ENCODE data around the gene SIGLEC8. TPM values are rescaled to one million over a fixed set of nuclear protein-coding genes. Genes with fewer than 3 reads are reported as not detected.

SIGLEC8 gene
- total and polyA plus RNA-seq, 10 of the 15 experiments (the other 5 are each of a cell fraction or from before 2014, with no cell fraction given), result not detected

GRCh38 chr19:51479531-51480331 is 21.5 kb upstream of the SIGLEC8 start (continued):
- no peak for TF ChIP-seq ZBTB33 (IDR thresholded peaks at IDR 0.05)
- TF ChIP-seq YY1 (IDR thresholded peaks at IDR 0.05; ENCODE audit: low read depth, low read length), result no peak
- TF ChIP-seq RCOR1 (conservative IDR thresholded peaks at IDR 0.05; ENCODE audit: low read depth, low read length), result no peak

GRCh38 chr19:51478381-51479234 is 20.4 kb upstream of the SIGLEC8 start, which contains the start of gene CEACAM18:
Gene CEACAM18, plus strand, starts transcription at chr19:51478539.
- no peak within 1 kb of the TSS for H3K27ac ChIP-seq (ENCODE audit: control insufficient read depth, insufficient read depth)
- no peak for TF ChIP-seq SMAD1 (IDR thresholded peaks at IDR 0.05; ENCODE audit: low read depth, partially characterized antibody)
- TF ChIP-seq SIX5 (IDR thresholded peaks at IDR 0.05; ENCODE audit: low read depth, low read length, severe bottlenecking), result no peak
- TF ChIP-seq ZNF622 (IDR thresholded peaks at IDR 0.05), result no peak
- no peak for TF ChIP-seq SRF (IDR thresholded peaks at IDR 0.05; ENCODE audit: low read depth in 2 of 2, low read length in 2 of 2)
- no peak for TF ChIP-seq CBX5 (IDR thresholded peaks at IDR 0.05; ENCODE audit: low read depth)
- TF ChIP-seq CREM (IDR thresholded peaks at IDR 0.05; ENCODE audit: low read depth), result no peak
- no peak for TF ChIP-seq NFXL1 (IDR thresholded peaks at IDR 0.05; ENCODE audit: borderline replicate concordance)
- no peak for TF ChIP-seq EED (IDR thresholded peaks at IDR 0.05; ENCODE audit: low read depth)
- no peak for TF ChIP-seq CREB1 (IDR thresholded peaks at IDR 0.05; ENCODE audit: low read depth)
- TF ChIP-seq MXI1 (IDR thresholded peaks at IDR 0.05; ENCODE audit: low read depth, low read length), result no peak
- TF ChIP-seq ZNF217 (IDR thresholded peaks at IDR 0.05), result no peak

More at GRCh38 chr19:51478381-51479234, 20.4 kb upstream of the SIGLEC8 start, which contains the start of gene CEACAM18:
- H3K4me1 ChIP-seq (ENCODE audit: control insufficient read depth, insufficient read depth, low read length), result no peaks in the 10 kb centered on the region
- ChIA-PET CTCF (interaction anchor here (1.0 kb wide), 1 partner anchor 36 kb away, joined by 3 read pairs; no protein-coding TSS in a partner anchor), RAD21 (ENCODE audit: unreplicated experiment) (no interaction called here), POLR2A (no interaction called here), SMC1A (ENCODE audit: uncharacterized antibody, unreplicated experiment) (no interaction called here)
- no peak within 1 kb of the TSS for H2AFZ ChIP-seq (ENCODE audit: control insufficient read depth, low read depth, low read length)
- no TSS peak for BruUV-seq (replicated peaks)
- H4K20me1 ChIP-seq (ENCODE audit: control insufficient read depth, insufficient read depth), result no peaks in the 10 kb centered on the region
- in situ Hi-C loops (cut with MboI), result no loop called here
- intact Hi-C loops (cut with micrococcal nuclease; ENCODE audit: unreplicated experiment), result no loop called here
- 36% methylated on average over 17 of the region's 17 CpGs for WGBS (ENCODE audit: insufficient coverage, insufficient replicate concordance, low lambda C conversion rate, missing lambda C conversion rate)
- H3K9me3 ChIP-seq (replicated peaks; ENCODE audit: control insufficient read depth, insufficient read depth, low read length), result no peaks in the 10 kb centered on the region; the same call in 2 of the 3 replicates
- no peak for DNase-seq (ENCODE audit: low read depth, low spot score)
- H3K9ac ChIP-seq (ENCODE audit: control insufficient read depth, insufficient read depth, low read length), result no peak within 1 kb of the TSS
- H3K27me3 ChIP-seq (replicated peaks in 1 of 2; ENCODE audit: control insufficient read depth in 2 of 2, insufficient read depth in 2 of 2, low read length in 1 of 2), result peaks cover 0 to 4% of the 10 kb centered on the region in 2 experiments; a peak in 2 of 4 replicates
- ATAC-seq, result no peak
- H3K4me3 ChIP-seq, result no peak within 1 kb of the TSS
- no peaks in the 10 kb centered on the region for H3K36me3 ChIP-seq (ENCODE audit: control insufficient read depth in 2 of 2, insufficient read depth in 2 of 2, low read length in 1 of 2)
- no peak for FAIRE-seq
- H3K79me2 ChIP-seq (ENCODE audit: control insufficient read depth, insufficient read depth, low read length), result no peaks in the 10 kb centered on the region
- no peak within 1 kb of the TSS for H3K4me2 ChIP-seq (ENCODE audit: control insufficient read depth, insufficient read depth)
